RWPE1 (cell line): Measurements from ENCODE around the gene SLC25A22.

Source experiments
- CTCF ChIA-PET: fragments of 350-600 bp; sonication (Branson Sonifier 250); formaldehyde crosslinking; extraction: SDS; loops from one replicate; lab custom pipeline; 2021; lab: Yijun Ruan, JAX
- POLR2A ChIA-PET: fragments of 400-600 bp; formaldehyde crosslinking; extraction: SDS; loops from one replicate; lab custom pipeline; 2020; ENCODE audit warnings: antibody characterized with exemption; ENCODE audit not compliant: low non-redundant PET; lab: Yijun Ruan, JAX
- DNase-seq: peaks from one replicate; pipeline ENCODE4 v3.0.0; 2012; ENCODE audit warnings: low spot score
- H3K27ac ChIP-seq: fragments of 450-650 bp; 2 replicates; pipeline ENCODE4 v1.5.1; 2017
- CTCF ChIP-seq: fragments of 450-650 bp; conservative IDR thresholded peaks from 2 replicates; pipeline ENCODE4 v1.5.1; 2017; ENCODE audit warnings: low read depth, mild to moderate bottlenecking

SLC25A22 gene

GRCh38 chr11:776263-776560, 21.9 kb downstream of the SLC25A22 start:
- H3K27ac ChIP-seq, result peak overlapping the region; percentile 81
- CTCF ChIA-PET, result no interaction called here
- DNase-seq, result no peak
- POLR2A ChIA-PET, result no interaction called here
- no peak for TF ChIP-seq CTCF

GRCh38 chr11:774873-775592, 23.0 kb downstream of the SLC25A22 start:
- no peak for TF ChIP-seq CTCF
- POLR2A ChIA-PET, result interaction anchor here (0.6 to 1.0 kb wide), 2 partner anchors 9 to 14 kb away, joined by 3 read pairs; no protein-coding TSS in a partner anchor
- CTCF ChIA-PET, result interaction anchor here (0.6 kb wide), 2 partner anchors 73 to 104 kb away, joined by 3 read pairs; no protein-coding TSS in a partner anchor
- peak; percentile 72 for DNase-seq
- peak overlapping the region; percentile 81 for H3K27ac ChIP-seq

GRCh38 chr11:773830-774229, 24.3 kb downstream of the SLC25A22 start:
- CTCF ChIA-PET, result interaction anchor here (0.6 kb wide), 2 partner anchors 19 to 133 kb away, joined by 4 read pairs; no protein-coding TSS in a partner anchor
- no peak for TF ChIP-seq CTCF
- POLR2A ChIA-PET, result no interaction called here
- no peak for DNase-seq
- peak overlapping the region; percentile 81 for H3K27ac ChIP-seq

GRCh38 chr11:773425-773824, 24.7 kb downstream of the SLC25A22 start:
- TF ChIP-seq CTCF, result no peak
- CTCF ChIA-PET, result interaction anchor here (0.6 kb wide), 2 partner anchors 18 to 133 kb away, joined by 4 read pairs; no protein-coding TSS in a partner anchor
- POLR2A ChIA-PET, result no interaction called here
- DNase-seq, result no peak
- H3K27ac ChIP-seq, result peak overlapping the region; percentile 81

GRCh38 chr11:772429-773390, 25.4 kb downstream of the SLC25A22 start:
- ChIA-PET POLR2A (no interaction called here), CTCF (no interaction called here)
- no peak for DNase-seq
- TF ChIP-seq CTCF, result no peak
- H3K27ac ChIP-seq, result peak overlapping the region; percentile 81

- CTCF ChIA-PET, result interaction anchor here (0.8 kb wide), 1 partner anchor 11 kb away, joined by 3 read pairs; no protein-coding TSS in a partner anchor
- TF ChIP-seq CTCF, result no peak
- POLR2A ChIA-PET, result no interaction called here
- H3K27ac ChIP-seq, result peak overlapping the region; percentile 95
- no peak for DNase-seq
Observed at GRCh38 chr11:771617-772204, 26.4 kb downstream of the SLC25A22 start.
